ENCODE measurements around the gene MYBPC2. TPM values are rescaled to one million over a fixed set of nuclear protein-coding genes. Genes with fewer than 3 reads are reported as not detected.
A peak's percentile ranks its signal among the peaks of the same experiment; 100 is the strongest.

Gene MYBPC2
- total RNA-seq, 1 experiment from 2014 or later, result not detected

- DNase-seq (ENCODE audit: low spot score), result no peak
Measured at GRCh38 chr19:50498219-50499056, 65.7 kb downstream of the MYBPC2 start.

DNA sequence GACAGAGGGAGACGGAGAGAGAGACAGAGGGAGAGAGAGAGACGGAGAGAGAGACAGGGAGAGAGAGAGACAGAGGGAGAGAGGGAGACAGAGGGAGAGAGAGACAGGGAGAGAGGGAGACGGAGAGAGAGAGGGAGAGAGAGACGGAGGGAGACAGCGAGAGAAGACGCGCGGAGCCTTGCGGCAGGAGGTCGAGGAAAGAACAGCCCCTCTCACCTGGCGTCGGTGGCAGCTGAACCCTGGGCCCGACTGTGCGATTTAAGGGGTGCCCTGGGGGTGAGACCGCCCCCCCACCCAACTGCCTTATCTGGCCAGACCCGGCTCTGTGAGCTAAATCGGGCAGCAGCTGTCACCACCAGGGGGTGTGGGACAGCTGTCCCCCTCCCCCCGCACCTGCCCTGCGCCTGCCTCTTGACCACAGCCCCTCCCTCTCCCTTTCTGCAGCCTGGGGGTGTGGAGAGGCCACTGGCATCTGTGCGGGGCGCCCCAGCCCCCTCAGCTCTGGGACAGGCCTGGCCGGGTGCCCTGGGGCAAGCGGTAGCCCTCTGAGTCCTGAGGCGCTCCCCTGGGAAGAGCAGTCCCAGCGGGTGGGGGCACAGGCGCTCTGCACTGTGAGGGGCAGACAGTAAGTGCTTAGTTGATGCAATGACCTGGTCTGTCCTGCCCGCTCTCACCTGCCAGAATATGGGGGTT lies 67.5 kb downstream of the MYBPC2 start:
- peak; percentile 61 for DNase-seq (ENCODE audit: low spot score)

GRCh38 chr19:50500753-50501151 lies 68.1 kb downstream of the MYBPC2 start:
- no peak for DNase-seq (ENCODE audit: low spot score)

DNA sequence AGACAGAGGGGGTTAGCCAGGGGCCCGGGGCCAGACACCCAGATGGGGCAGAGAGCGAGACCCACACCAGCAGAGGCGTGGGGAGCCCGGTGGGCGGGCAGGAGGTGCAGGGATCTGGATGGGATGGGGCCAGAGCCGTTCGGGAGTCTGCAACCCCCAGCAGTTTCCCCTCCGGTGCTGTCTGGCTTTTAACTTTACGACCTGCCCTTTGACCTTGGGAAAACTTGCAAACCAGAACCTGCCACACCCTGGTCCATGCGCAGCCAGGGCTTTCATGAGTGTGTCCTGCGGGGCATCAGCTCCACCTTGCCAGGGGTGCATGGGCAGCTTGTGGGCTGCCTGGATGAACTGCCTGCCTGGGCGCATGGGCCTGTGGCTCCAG lies 68.5 kb downstream of the MYBPC2 start:
- DNase-seq (ENCODE audit: low spot score), result no peak

DNA sequence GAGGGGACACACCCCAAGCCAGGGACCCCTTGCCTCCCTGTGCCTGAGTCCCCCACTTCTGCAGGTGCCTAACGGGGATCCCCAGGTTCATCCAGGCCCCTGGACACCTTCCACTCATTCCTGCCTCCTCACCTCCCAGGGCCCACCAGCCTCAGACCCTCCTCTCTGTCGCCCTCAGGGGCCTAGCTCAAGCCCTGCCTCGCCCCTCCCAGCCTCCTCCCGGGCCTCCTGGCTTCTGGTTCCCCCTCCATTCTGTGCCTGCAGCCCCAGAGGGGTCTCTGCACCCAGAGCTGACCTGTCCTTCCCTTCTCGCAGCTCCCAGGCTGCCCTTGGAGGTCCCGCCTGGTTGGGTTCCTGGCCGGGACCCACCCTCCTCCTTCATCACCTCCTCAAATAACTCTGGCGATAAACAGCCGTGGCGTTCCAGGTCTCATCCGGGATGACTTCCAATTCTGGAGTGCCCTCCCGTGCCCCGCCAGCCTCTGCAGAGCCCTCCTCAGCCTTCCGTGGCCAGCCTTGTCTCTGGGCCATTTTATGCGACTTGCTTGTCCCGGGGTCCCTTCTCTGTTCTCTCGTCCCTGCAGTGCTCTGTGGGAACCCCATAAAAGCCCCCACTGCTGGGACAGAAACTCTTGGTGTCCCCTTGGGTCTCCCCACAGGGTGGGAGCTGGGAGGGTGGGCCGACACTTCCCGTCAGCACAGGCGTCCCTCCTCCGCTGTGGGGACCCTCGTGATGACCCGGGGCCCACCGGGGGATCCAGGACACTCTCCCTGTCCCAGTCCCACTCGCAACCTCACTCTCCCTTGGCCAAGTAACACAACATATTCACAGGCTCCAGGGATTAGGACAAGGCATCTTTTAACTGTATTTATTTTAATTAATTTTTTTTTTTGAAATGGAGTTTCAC lies 69.1 kb downstream of the MYBPC2 start:
- no peak for DNase-seq (ENCODE audit: low spot score)

DNA sequence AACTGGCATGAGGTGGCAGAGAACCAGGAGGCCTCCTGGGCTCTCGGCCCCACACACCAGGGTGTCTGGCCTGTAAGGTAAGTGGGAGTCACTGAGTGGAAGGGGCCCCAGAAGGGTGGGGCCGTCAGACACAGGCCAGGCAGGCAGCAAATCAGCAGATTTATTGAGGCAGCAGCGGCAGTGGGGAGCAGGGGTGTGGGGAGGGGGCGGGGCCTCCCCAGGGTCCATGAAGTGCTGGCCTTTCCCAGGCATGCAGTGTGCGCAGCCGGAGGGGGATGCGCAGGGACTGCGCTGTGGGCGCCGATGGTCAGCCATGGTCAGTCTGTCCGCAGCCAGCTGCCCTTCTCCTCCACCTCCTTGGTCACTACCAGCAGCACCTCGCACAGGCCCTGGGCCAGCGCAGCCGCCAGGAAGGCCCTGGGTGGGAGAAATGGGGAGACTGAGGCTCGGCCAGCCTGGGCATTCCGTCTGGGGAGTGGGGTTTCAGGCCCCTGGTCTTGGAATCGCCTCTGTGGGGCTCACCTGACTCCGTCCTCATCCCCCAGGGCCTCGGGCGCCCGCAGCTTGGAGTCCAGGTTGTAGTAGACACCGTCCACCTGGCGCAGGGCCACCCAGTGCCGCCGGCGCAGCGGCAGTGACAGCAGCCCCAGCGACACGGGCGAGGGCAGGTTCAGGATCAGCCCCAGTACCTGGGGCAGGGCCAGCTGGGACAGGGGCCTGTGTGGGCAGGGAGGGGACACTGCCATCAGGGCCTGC lies 73.3 kb downstream of the MYBPC2 start:
- no peak for DNase-seq (ENCODE audit: low spot score)

DNA sequence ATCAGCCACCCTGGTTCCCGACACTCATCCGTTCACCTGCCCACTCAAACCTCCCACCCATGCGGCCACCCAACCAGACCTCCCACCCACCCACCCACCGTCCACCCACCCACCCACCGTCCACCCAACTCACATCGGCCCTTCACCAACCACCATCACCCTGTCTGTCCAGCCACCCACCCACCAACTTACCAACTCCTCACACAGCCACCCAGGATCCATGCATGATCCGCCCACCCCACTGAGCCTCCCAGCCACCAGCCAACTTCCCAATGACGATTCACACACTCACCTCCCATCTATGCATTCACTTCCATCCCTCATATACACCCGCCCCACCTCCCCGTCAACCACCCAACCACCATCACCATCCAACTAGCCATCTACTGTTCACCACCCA lies 74.0 kb downstream of the MYBPC2 start:
- DNase-seq (ENCODE audit: low spot score), result no peak

GRCh38 chr19:50507376-50507775 lies 74.7 kb downstream of the MYBPC2 start:
- DNase-seq (ENCODE audit: low spot score), result no peak

GRCh38 chr19:50508843-50509190 lies 76.1 kb downstream of the MYBPC2 start:
- no peak for DNase-seq (ENCODE audit: low spot score)

DNA sequence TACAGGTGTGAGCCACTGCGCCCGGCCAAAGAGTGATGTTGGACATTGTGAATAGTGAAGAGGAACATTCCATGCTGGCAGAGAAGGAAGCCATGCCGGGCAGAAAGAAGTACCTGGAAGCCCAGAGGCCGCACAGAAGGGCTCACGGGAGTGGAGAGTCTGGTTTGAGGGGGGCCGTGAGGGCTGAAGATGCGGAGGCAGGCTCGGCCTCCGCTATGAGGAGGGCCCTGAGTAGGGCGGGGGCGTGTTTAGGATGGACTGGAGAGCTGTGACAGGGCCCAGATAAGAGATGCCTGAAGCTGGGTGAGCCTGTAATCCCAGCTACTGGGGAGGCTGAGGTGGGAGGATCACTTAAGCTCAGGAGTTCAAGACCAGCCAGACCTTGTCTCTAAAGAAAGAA lies 76.7 kb downstream of the MYBPC2 start:
- DNase-seq (ENCODE audit: low spot score), result no peak

DNA sequence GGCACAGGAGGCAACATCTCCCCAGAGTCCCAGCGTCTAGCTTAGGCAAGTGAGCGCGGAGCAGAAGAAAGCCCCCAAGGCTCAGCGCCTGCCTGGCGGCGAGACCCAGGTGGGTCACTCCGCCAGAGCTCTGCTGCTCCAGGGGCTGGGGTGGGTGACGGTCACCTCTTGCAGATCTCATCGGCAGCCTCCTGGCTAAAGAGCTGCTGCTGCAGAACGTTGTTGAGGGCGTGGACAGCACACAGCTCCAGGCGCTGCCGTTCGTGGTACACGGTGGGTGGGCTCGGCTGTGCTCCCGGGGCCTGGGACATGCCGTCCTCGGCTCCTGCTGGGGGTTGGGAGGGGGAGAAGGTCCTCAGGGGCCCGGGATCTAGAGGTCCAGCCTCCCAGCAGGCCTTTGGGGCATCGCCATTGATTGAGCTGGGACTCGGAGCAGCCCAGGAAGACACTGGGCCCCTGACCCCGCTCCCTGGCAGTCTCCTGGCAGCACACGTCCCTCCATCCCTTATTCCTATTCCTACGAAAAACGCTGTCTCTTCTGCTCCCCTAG lies 77.5 kb downstream of the MYBPC2 start:
- DNase-seq (ENCODE audit: low spot score), result no peak

GRCh38 chr19:50510700-50511068 lies 78.0 kb downstream of the MYBPC2 start:
- no peak for DNase-seq (ENCODE audit: low spot score)

- peak; percentile 100 for DNase-seq (ENCODE audit: low spot score)
Measured at GRCh38 chr19:50511069-50511822, 78.6 kb downstream of the MYBPC2 start, which contains the start of gene JOSD2. JOSD2 (minus strand) TSS chr19:50511191; CDS start chr19:50510431, 760 bp downstream.

DNA sequence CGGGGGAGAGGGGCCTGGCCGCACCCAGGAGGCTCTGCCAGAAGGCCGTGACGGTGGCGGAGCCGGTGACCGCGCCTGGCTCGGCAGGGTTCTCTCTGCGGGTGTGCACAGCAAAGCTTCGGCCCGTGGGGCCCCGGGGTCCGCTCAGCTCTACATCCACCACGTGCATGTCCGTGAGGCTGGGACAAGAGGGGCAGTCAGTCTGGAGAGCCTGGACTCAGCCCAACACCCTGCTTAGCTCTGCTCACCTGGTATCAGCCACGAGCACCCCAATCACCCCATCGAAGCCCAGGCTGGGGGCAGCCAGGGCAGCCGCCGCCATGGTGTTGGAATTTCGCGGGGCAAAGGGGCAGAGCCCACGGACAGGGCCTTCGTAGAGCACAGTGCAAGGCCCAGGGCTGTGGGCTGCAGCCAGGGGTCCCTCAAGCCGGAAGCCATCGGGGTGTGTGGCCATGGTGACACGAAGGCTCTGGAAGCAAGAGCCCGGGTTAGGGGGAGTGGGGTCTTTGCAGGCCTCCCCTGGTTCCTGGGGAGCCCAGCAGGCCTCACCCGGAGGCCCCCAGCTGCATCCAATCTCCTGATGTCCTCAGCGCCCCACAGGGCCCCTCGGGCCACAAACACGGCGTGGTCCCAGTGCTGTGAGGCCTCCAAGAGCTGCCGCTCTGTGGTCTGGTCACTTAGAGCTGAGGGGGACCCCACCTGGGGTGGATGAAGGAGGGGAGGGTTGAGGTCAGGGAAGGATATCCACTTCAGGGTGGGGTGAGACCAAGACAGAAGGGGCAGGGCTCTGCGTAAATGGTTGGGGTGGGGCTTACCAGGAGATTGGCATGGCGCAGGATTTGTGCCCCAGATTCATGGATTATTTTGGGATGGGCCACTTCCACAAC lies 79.7 kb downstream of the MYBPC2 start:
- no peak for DNase-seq (ENCODE audit: low spot score)

GRCh38 chr19:50512999-50513745 lies 80.5 kb downstream of the MYBPC2 start:
- no peak for DNase-seq (ENCODE audit: low spot score)

DNA sequence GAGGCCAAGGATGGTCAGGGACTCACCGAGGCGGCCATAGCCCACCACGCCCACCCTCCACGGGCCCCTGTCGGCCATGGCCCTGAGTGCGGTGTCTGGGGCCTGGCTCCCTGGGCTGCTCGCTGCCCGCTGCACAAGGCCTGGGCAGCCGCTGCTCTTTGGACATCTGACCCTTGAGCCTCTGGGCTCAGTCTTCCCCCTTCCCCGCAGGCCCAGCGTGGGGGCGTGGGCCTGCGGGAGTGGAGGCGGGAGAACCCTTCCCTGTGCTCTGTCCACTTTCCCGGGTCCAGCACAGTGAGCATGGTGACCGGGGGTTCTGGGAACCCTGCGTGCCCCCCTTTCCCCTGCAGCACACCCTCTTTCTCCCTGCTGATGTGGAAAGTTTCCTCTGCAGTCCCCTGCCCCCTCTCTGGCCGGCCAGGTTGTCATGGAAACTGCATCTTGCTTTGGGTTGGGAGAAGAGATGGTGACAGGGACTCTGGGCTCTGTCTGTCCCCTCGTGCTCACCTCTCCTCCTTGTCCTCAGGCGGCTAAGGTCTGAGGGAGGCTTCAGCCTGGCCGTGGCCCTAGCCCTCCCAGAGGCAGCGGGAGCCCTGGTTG lies 81.2 kb downstream of the MYBPC2 start, which contains the start of gene ASPDH:
ASPDH (minus strand) TSS at position 168 of the 600 bp plus-strand sequence; CDS start at position 78, 90 bp downstream.
- DNase-seq (ENCODE audit: low spot score), result no peak

DNA sequence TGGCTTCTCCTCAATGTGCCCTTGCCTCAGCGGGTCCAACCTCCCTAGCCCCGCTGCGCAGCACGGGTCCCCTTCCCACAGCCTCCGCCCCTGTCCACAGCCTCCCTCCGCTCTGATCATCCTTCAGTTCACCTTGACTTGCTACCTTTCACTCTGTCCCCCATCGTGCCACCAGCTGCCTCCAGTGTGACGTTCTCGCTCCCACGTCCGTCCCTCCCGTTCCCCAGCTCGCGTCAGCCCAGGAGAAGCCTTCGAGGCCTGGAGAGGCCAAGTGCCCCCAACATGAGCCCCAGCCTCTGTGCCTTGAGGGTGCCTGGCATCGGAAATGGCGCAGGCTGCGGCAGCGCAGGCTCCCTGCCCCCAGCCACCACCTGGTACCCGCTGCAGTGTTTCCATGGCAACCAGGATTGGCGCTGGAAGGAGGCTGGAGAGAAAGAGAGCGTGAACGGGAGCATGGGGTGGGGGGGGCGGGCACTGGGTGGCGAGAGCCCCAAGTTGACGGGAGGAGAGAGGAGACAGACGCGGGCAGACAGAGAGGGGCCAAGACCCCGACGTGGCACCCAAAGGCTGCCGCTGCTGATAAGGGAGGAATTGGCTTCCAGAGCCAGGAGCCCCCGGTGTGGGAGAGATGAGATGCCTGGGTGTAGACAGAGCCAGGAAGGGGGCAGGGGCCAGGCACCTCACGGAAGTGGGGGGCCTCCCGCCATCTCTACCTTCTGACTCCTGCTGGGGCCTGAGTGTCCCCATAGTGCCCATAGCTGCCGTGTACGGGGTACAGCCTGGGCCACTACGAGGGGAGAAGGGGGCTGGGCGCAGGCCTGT lies 81.9 kb downstream of the MYBPC2 start:
- DNase-seq (ENCODE audit: low spot score), result no peak
